GM19035 (cell line): Measurements from ENCODE around the gene TMUB2.
"Not testable (repeated sequence)": the region's sequence is repeated elsewhere in the genome, so short reads cannot be mapped to it uniquely, and the experiment has no call there.

ENCODE experiments used
- ATAC-seq: cut with Tn5 transposase; IDR thresholded peaks from one replicate; pipeline ENCODE4 v1.9.1; 2021; ENCODE audit not compliant: unreplicated experiment

The TMUB2 gene

DNA sequence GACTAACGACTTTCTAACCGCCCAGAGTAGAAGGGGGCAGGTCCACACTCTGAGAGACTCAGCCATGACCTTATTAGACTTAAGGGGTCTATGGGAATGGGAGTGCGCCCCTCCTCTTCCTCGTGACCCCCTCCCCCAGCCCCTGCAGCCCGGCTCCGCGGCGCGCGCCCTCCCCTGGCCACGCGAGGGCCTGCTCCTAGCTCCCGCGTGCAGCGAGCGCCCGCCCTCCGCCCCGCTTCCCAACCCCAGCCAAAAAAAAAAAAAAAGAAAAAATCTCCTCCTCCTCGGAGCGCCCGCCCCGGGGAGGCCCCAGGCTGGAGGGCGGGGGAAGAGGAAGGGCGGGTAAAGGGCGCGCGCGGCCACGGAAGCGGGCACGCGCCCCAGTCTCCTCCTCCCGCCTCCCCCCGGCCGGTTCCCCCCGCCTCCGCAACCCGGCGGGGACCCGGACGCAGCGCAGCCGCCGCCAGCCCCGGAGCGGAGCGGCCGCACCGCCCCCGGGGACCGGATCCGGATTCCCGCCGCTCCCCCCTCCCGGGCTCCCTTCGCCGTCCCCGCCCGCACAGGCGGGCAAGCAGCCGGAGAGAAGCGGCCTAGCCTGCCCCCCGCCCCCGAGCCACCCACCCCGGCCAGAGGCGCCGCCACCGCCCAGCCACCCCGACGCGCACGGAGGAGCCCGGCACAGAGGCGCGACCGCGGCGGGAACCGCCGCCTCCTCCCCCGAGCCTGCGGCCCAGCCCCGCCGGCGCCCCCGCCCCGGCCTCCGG is 31.8 kb downstream of the TMUB2 start:
- ATAC-seq = peak; percentile 40

DNA sequence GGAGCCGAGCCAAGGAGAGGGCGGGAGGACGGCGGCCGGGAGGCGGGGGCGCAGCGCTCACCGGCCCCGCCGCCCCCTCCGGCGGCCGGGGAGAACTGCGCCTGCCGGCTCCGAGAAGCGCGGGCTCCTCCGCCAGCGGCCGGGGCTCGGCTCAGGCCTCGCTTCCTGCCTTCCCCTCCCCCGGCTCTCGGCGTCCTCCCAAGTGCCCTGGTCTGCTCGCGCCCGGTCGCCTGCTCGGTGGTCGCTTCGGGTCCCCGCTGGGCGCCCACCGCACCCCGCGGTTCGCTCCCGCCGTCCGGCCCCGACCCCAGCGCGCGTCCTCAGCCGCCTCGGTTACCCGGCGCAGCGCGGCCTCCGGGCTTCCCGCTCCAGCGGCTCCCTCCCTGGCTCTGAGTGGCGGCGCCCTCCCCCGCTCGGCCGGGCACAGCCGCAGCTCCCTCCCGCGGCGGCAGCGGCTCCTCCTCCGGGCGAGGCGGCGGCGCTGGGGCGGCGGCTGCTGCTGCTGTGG is 32.4 kb downstream of the TMUB2 start:
- ATAC-seq = peak; percentile 42

DNA sequence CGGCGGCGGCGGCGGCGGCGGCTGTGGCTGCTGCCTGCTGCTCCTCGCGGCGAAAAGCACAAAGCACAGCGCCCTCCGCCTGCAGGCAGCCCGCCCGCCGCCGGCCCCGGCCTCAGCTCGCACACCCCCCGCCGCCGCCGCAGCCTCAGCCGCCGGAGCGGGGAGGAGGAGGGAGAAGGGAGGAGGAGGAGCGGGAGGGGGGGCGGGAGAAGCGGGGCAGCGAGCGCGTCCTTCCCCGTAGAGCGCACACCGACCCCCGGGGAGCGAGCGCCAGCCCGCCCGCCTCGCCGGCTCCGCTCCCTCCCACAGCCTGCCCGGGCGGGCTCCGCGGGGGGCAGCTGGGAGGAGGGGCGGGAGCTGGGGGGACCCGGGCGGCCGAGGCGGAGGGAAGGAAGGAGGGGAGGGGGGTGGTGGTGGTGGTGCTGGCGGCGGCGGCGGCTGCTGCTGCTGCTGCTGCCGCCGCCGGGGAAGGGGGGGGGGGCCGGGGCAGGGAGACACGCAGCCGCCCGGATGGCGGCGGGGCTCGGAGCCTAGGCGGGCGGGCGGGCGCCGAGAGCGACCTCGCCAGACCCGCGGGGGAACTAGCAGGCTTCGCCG is 32.9 kb downstream of the TMUB2 start, which contains the start of gene UBTF:
UBTF (minus strand) TSS at position 60 of the 597 bp plus-strand sequence. CDS start 1,446 bp downstream, outside the sequence.
- ATAC-seq = peak; percentile 10

DNA sequence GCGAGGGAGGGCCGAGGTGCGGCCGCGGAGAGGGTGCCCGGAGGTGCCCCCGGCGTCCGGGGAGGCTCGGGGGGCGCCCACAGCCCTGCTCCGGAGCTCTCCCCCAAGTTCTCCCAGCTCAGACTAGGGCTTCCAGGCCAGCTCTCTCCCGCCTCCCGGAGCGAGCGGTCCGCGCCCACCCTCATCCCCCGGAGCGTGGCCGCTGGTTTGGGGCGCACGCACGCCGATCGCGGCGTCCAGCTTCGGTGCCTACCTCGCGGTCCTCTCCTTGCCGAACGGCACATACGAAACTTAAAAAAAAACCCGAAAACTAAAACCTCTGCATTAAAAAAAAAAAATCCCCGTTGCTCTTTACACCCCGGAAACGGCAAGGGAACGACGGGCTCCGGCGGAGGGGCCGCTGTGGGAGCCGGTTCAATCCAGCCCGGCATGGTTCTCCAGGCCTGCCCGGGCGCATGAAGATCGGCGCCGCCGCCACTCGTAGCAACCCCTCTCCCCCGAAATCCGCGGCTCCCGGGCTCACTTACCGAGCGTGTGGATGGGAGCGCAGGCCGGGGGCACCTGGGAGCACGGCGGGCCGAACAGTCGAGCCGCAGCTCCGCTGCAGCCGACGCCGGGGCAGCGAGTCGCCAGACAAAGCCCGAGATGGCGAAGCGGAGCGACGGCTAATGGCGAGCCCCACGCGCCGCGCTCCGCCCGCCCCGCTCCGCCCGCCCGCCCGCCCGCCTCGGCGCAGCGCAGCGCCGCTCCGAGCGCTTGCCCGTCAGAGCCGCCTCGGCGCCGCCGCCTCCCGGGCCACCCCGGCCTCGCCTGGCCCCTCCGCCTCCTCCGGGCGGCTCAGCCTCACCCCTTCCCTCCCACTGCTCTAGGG is 33.7 kb downstream of the TMUB2 start:
- no peak for ATAC-seq

DNA sequence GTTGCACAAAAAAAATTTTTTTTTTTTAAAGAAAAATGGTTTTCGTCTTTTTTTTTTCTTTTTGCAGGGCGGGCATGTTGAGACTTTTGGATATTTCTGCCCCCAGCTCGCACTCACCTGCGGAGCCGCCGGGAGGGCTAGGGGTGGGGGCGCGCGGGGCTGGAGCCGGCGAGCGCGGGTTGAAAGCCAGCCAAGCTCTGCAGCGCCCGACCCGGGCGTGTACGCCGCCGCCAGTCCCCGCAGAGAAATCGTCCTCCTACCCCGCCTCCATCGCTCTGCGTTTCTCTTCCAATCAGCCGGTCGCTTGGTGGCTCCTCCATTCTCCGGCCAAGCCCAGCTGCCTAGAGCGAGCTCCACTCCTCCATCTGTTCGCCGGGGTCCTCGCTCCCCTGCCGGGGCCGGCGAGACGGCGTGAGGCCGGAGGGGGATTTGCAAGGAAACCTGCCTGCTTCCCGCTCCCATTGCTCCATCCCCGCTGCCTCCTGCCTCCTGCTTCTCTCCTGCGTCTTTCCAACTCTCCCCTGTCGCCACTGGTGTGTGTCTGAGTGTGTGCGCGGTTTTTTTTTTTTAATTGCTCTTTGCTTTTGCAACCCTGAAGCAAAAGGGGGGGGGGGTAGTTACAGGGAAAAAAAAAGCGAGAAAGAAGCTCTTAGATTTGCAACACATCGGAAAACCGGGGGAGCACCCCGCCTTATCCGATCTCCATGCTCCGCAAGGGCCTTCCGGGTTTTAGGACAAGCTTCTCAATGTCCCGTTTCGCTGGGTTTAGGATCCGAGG is 34.5 kb downstream of the TMUB2 start:
- no peak for ATAC-seq

DNA sequence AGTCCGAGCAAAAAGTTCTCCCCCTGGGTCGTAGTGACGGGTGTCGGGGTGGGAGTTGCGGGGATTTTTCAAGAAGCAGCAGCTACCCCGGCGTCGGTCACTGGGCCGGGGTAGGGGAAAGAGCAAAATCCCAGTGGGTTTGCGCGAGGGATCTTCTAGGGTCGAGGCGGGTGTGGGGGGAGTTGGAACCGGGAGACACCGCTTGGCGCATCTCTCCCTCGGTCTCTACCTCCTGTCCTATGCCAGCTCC is 35.0 kb downstream of the TMUB2 start:
- ATAC-seq = no peak

DNA sequence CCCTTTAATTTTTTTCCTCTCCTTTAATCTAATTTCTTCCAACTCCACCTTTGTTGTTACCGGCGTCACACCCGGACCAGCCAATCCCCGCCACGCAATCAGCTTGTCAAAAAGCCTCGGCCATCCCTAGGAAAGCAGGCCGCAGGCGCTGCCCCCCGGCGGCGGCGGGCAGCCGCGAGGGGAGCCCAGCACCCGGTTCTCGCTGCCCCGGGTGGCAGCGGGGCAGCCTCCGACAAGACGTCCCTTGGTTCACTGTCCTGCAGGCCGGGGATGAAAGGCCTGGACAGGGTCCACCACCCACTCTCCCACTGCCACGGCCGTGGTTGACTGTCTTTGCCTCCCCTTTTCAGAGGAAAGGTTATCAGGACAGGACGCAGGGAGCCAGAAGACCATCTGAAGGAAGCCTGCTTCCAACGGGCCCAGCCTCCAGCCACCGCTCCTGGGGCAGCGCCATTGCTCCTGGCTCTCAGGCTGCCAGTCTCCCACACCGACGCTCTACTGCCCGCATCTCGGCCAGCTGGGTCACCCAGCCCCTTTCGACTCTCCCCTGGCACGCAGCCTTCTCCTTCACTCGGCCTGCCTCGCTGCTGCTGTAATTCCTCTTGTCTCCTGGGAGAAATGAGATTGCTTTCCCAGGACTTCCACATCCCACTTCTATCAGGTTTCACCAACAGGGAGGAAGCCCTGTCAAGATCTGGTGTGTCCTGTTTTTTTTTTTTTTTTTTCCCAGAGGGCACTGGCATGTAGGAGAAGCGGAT is 35.5 kb downstream of the TMUB2 start:
- ATAC-seq = no peak

DNA sequence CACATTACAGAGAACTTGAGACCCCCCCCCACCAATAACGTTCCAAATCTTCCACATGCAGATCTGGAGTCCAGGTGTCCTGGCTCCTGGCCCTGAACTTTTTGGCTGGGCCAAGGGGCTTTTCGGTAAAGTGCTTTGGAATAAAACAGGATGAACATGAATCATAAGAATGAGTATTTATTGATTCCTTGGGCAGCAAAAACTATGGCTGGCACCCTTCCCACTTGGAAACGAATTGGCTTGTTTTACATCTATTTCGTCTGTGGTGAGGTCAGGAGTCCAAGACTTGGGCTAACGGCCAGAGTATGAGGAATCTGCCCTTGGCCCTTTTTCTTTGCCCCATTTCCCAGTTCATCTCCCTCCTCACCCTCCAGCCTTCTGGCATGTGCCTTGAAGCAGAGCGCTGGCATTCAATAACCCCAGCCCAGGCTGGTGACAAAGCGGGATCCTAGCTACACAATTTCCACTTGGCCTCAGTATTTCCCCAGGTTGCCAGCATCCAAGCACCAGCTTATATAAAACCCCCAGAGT is 36.8 kb downstream of the TMUB2 start:
- no peak for ATAC-seq

DNA sequence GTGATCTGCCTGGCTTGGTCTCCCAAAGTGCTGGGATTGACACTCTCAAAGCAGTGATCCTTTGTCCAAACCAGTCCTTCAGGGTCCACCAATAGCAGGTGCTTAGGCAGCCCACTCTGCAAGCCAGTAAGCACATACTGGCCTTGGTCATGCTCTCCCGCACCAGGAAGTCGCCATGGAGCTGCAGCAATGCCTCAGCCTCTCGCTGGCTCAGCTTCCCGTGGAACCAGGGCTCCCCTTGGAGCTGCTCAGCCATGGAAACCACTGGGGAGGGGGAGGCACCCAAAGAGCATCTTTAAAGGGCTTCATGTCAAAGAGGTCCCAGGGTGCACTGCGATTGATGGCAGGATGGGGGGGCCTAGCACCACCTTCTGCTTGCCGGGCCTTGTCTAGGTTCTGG is 42.3 kb downstream of the TMUB2 start:
- no peak for ATAC-seq

DNA sequence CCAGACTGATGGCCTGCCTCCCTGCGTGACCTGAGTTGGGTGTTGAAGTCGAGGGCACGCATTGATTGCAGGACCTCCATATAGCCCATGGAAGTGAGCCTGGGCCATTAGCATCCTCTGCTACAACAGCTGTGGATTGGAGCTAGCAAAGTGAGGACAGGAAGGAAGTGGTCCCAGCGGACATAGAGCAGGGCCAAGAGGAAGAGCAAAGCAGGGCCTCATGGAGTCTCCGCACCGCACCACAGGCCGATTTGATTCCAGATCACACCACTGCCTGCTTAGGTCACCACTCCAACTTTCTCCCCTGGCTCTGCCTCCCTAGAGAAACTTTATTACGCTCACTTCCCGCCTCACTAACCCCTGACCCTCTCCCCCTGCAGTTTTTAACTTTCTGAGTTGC is 43.4 kb downstream of the TMUB2 start:
- no peak for ATAC-seq

DNA sequence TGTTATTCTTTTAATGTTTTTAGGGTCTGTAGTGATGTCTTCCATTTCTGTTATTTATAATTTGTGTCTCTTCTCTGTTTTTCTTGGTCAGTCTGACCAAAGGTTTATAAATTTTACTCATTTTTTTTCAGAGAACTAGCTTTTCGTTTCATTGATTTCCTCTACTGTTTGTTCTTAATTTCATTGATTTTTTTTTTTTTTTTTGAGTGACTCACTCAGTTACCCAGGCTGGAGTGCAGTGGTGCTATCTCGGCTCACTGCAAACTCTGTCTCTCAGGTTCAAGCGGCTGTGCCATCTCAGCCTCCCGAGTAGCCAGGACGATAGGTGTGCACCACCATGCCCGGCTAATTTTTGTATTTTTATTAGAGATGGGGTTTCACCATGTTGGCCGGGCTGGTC is 45.3 kb downstream of the TMUB2 start:
- ATAC-seq = no peak

DNA sequence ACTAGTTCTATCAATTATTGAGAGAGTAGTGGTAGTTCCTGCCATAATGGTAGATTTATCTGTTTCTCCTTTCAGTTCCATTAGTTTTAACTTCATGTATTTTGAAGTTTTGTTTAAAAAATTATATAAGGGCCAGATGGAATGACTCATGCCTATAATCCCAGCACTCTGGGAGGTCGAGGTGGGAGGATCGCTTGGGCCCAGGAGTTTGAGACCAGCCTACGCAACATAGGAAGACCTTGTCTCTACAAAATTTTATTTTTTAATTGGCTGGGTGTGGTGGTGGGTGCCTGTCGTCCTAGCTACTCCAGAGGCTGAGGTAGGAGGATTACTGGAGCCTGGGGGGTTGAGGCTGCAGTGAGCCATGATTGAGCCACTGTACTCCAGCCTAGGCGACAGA is 46.8 kb downstream of the TMUB2 start:
- ATAC-seq = no peak

DNA sequence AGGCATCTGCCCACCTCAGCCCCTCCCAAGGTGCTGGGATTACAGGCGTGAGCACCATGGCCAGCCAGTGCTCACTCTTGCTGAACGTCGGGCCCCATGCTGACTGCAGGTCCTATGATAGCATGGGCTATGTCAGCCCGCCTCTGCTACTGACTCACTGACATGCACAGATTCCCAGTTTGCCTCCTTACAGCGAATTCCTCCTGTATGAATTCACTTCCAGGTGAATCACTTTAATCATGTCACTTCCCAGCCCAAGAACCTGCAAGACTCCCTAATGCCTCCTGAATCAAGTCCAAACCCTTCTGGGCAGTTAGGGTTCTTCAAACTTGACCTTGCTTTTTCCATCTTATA is 48.8 kb downstream of the TMUB2 start:
- no peak for ATAC-seq

DNA sequence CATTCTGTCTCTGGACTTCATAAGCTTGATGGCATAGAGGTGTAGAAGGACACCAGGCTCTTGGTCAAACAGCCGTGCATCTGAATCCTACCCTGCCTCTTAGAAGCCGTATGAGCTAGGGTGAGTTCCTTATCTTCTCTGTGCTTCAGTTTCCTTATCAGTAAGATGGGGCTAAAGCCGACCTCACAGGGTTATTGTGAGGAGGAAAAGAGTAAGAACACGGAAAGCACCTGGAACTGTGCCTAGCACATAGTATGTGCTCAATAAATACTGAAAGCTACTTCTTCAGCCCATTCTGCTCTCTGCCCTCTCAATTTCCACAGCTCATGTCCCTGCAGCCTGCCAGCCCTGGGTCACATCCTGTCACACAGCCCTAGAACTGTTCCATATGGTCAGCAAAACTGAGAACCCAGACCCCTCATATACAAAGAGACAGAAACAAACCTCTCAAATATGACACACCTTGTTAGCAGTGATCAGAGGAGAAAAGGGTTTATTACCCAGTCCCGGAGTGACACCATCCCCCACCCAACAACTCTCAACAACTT is 49.7 kb downstream of the TMUB2 start:
- ATAC-seq = no peak

DNA sequence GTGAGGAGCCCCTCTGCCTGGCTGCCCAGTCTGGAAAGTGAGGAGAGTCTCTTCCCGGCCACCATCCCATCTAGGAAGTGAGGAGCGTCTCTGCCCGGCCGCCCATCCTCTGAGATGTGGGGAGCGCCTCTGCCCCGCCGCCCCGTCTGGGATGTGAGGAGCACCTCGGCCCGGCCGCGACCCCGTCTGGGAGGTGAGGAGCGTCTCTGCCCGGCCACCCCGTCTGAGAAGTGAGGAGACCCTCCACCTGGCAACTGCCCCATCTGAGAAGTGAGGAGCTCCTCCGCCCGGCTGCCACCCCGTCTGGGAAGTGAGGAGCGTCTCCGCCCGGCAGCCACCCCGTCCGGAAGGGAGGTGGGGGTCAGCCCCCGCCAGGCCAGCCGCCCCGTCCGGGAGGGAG is 51.1 kb downstream of the TMUB2 start:
- not testable (repeated sequence) for ATAC-seq

DNA sequence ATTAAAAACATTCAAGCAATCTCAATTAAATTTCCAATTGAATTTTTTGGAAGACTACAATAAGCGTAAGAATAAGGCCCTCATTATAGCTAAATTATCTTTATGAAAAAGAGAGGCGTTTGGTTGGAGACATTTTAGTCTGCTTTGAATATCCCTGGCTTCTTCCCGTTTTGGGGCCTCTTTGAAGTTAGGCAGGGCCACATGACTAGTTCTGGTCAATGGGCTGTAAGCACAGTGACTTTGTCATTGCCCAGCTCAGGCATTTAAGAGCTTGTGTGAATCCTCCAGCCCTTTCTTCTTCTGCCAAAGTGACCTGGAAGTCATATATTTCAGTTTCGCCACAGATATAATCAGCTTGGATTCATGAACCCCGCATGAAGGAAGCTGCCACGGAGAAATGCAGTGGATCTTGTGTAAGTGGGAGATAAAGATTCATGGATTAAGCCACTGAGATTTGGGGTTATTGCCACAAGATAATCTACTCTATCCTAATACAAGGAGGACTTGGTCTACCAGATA is 54.4 kb downstream of the TMUB2 start:
- no peak for ATAC-seq
